Measurements from ENCODE around the gene ALPI.

The ALPI gene

DNA sequence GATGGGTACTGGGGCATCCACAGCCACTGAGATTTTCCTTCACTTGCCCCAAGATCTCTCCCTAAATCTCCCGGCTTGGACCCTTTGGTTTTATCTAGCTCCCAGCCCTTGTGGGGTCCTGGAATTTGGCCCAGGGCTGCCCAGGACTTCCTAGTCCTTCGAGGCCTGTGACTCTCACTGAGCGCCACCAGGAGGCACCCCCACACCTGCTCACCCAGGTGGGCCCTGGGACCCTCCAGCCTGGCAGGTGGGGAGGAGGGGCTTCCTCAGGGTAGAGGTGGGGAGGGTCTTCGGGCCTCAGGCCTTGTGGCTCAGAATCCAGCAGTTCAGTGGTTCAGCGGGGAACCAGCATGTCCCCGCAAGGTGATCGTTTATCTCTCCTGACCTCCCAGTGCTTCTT is 52.3 kb downstream of the ALPI start:
- Histone ChIP-seq H3K23ac (ENCODE audit: low read length) (no peak overlapping the region), H3K36me3 (ENCODE audit: control insufficient read depth, insufficient read depth, low read length) (no peaks in the 10 kb centered on the region), H2BK15ac (replicated peaks; ENCODE audit: low read depth) (no peak overlapping the region), H2BK5ac (ENCODE audit: low read length) (no peak overlapping the region), H3K4ac (ENCODE audit: low read depth, low read length) (no peak overlapping the region), H3K79me1 (ENCODE audit: low read length) (no peaks in the 10 kb centered on the region), H2BK120ac (ENCODE audit: low read depth, low read length) (no peak overlapping the region), H3K27ac (ENCODE audit: low read depth, low read length) (no peak overlapping the region), H2AK5ac (ENCODE audit: low read length) (no peak overlapping the region), H3K4me3 (ENCODE audit: low read length) (no peak overlapping the region), H4K5ac (ENCODE audit: low read length) (no peak overlapping the region), H3K56ac (ENCODE audit: low read length) (no peak overlapping the region), H3K27me3 (ENCODE audit: insufficient read depth, low read length, poor library complexity) (peaks cover 10% of the 10 kb centered on the region), H3K18ac (ENCODE audit: low read length) (no peak overlapping the region), H3K9ac (ENCODE audit: low read length) (no peak overlapping the region), H4K8ac (ENCODE audit: low read depth, low read length) (no peak overlapping the region), H3K4me1 (ENCODE audit: control insufficient read depth, low read depth, low read length) (no peaks in the 10 kb centered on the region), H3K4me2 (ENCODE audit: low read length) (no peak overlapping the region), H3K79me2 (ENCODE audit: control insufficient read depth, insufficient read depth, low read length) (no peaks in the 10 kb centered on the region)
- WGBS (ENCODE audit: extremely low coverage, insufficient coverage, low lambda C conversion rate), result no CpG with 5 or more reads among the region's 7 CpGs
- DNase-seq, result no peak

Measured in mesendoderm (in vitro differentiated cells).